HG03135 (cell line): ENCODE data around the gene PSMC3.

Experiments used
- ATAC-seq: cut with Tn5 transposase; IDR thresholded peaks from one replicate; pipeline ENCODE4 v1.9.1; 2021; ENCODE audit warnings: mild to moderate bottlenecking, moderate library complexity; ENCODE audit not compliant: unreplicated experiment

Gene PSMC3

DNA sequence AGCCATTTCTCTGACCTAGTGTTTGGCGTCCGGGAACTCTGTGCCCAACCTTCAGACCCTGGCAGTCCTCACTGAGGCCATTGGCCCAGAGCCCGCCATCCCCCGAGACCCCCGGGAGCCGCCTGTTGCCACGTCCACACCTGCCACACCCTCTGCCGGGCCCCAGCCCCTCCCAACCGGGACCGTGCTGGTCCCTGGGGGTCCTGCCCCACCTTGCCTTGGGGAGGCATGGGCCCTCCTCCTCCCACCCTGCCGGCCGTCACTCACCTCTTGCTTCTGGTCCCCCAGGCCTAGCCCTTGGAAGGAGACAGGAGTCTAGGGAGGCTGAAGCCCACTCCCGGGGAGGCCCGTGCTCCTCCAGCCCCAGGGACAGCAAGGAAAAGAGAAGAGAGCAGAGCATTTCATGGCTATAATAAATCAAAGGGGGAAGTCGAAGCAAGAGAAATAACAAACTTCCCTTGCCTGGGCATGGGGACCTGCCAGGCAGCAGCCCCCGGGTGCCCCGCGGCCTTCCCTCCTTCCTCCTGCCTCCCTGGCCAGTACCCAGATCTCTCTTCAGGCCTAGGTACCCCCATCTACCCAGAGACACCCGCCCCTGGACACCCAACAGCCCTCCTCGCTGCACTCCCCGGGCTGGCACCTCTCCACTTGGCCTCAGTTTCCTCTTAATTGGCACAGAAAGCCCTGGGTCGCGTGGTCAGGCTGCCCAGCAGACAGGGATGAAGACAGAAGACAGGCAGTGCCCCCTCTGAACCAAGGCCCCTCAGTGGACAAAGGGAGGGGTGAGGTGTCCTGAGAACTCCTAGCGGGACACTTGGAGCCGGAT is 30.8 kb downstream of the PSMC3 start:
- ATAC-seq: no peak

- no peak for ATAC-seq
These were observed 31.7 kb downstream of the PSMC3 start for GRCh38 chr11:47394322-47395222.

GRCh38 chr11:47394050-47394321 is 32.3 kb downstream of the PSMC3 start:
- no peak for ATAC-seq

GRCh38 chr11:47393163-47394049 is 32.8 kb downstream of the PSMC3 start:
- no peak for ATAC-seq

DNA sequence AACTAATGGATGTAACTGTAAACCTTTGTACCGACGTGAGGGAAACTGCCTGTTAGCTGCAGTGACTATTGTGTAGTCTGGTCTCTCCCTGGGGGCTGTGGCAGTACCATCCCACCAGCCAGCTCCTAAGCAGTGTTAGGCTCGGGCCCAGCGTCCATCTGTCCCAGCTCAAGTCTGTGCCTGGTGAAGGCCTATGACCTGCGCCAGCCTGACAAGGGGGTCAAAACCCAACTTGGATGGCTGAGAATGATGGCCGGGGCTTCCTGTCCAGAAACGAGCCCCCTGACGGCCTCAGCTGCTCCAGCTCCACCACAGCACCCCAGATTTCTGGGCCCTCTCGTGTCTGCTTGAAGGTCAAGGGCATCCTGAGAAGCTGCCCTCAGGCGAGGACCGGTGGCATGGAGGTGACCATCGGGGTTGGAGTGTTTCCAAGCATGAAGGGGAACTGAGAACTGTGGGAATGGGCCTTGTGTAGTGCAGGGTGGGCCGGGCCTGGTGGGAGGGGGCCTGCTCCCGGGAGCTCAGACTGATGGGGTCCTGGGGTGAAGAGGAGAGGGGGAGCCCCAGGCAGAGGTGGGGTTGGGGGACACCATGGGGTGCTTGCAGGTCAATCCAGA is 33.6 kb downstream of the PSMC3 start:
- ATAC-seq: no peak

GRCh38 chr11:47391711-47392432 is 34.4 kb downstream of the PSMC3 start:
- no peak for ATAC-seq

DNA sequence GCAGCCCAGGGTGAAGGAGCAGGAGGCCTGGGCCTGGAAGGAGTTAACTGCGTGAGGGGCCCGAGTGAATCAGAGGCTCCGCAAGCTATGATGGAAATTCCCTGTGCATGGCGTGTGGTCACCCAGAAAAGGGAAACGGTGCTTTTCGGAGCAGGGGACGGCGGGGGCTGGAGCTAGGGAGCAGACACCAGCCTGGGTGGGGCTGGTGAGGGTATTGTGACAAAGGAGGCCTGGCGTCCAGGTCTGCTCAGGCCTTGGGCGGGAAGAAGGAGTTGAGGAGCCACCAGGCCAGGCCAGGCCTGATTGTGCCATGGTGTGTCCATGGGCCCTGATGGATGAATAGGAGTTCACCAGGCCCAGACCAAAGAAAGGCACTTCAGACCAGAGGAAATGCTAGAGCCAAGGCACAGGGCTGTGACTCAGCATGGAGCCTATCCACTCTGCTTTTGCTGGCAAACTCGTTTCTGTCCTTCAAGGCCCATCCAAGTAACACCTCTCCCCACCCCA is 35.1 kb downstream of the PSMC3 start:
- no peak for ATAC-seq

- ATAC-seq: no peak
These were observed 35.8 kb downstream of the PSMC3 start for GRCh38 chr11:47390422-47390760.

GRCh38 chr11:47389577-47390421 is 36.4 kb downstream of the PSMC3 start:
- ATAC-seq: no peak

- ATAC-seq: no peak
These were observed 37.3 kb downstream of the PSMC3 start for GRCh38 chr11:47388697-47389576.

DNA sequence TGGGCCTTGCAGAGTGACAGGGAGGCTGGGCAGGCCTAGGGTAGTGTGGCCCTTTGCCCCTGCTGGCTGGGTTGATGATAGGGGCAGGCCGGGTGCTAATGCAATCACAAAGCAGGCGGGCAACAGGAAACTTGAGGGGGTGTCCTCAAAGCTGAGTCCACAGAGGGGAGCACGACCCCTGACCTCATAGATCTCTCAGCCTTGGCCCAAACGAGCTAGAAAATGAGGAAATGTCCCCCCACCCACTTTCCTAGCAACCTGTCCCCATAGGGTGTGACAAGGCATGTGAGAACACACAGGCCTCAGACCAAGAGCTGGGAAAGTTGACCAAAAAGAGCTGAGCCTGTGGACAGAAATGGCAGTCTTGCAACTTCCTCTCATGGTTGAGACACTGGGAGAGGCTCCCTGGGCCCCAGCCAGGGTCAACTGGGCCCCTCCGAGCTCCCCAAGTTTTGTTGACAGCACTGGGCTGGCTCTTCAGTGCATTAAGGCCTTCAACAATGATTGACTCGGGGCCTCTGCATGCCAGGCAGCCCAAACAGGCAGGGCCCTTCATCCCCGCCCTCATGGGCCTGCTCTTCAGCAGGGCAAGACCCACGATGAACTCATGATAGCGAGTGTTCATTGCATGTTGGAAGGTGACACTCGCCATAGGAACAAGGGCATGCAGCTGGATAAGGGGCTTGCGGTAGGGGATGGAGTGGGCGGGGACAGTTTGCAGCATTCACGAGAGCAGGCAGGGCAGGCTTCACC is 38.1 kb downstream of the PSMC3 start:
- ATAC-seq: no peak

DNA sequence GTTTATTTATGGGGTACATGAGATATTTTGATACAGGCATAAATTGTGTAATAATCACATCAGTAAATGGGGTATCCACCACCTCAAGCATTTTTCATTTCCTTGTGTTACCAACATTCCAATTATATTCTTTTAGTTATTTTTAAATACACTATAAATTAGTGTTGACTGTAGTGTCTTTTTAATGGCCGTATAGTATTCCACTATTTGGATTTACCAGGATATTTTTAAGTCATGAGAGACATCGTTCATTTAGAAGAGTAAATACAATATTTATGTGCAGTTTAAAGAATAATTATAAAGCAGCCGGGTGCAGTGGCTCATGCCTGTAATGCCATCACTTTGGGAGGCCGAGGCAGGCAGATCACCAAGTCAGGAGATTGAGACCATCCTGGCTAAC is 41.7 kb downstream of the PSMC3 start:
- ATAC-seq: no peak

DNA sequence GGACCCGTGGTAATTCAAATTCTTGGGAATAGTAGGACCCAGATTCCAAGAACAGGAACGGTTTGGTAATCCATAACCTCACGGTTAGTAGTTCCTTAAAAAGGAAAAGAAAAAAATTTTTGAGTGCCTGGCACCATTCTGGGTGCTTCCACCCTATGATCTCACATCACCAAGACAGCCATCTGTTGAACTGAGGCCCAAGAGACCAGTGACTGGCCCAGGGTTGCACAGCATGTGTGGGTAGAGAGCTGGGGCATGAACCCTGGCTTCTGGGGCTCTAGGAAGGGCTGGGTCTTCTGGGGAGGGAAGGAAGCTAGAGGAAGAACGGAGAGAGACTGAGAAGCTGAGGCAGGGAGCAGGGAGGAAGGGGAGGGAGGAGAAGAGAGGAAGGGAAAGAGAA is 43.2 kb downstream of the PSMC3 start:
- no peak for ATAC-seq

DNA sequence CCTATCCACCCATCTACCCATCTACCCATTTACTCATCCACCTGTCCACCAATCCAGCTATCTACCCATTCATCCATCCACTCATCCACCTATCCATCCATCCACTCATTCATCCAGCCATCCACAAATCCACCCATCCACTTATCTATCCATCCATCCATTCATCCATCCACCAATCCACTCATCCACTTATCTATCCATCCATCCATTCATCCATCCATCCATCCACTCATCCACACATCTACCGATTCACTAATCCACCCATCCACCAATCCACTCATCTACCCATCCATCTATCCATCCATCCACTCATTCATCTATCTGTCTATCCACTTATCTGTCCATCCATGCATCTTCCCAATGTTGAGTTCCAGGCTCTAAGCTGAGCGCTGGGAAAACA is 46.2 kb downstream of the PSMC3 start:
- no peak for ATAC-seq

DNA sequence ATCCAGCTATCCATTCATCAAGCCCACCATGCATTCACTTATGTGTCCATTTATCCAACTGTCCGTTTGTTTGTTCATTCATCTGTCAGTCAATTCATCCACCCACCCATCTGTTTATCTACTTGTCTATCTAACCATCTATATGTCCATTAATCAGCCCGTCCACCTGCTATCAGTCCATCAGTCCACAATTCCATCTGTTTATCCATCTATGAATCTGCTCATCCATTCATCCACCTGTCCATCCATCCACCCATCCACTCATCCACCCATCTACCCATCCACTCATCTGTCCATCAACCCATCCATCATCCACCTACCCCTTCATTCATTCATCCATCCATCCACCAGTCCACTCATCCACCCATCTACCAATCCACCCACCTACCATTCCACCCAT is 46.9 kb downstream of the PSMC3 start:
- ATAC-seq: no peak

GRCh38 chr11:47378836-47379170 is 47.4 kb downstream of the PSMC3 start:
- peak; percentile 23 for ATAC-seq

DNA sequence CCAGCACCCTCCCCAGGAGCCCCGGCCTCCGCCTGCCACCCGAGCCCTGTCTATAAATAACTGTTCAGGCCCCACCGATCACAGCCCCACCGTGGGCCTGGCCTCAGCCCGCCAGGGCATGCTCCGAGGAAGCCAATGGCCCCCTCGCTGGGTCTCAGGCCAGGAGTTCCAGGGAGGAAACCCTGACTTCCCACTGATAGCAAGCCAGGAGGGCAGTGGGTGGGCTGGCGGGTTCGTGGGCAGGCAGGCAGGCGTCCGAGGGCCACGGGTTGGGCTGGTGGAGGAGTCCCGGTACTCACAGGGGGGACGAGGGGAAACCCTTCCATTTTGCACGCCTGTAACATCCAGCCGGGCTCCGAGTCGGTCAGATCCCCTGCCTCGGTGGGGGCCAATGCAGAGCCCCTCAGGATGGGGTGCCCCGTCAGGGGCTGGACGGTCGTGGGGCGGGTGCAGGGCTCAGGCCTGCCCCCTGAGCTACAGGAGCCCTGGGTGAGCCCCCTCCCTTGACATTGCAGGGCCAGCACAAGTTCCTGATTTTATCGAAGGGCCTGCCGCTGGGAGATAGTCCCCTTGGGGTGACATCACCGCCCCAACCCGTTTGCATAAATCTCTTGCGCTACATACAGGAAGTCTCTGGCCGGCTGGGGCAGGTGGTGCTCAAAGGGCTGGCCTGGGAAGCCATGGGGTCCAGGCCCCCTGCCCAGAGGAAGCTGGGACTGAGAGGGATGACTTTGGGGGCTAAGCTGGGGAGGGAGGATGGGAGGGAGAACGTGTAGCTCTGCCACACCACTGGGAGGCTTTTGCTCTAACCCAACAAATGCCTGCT is 48.0 kb downstream of the PSMC3 start, which contains the start of gene SPI1:
Gene SPI1, minus strand, starts transcription at position 538 of the 826 bp plus-strand sequence. Its CDS starts 194 bp downstream, at position 344.
- peak; percentile 77 for ATAC-seq
